Psoas muscle (tissue), 8 donors: ENCODE results near the gene FAIM2. TPM values are rescaled to one million over a fixed set of nuclear protein-coding genes. Genes with fewer than 3 reads are reported as not detected.

Experiments
- ATAC-seq, 4 donors: fragments of 200-7000 bp; cut with Tn5 transposase; one replicate each; pipeline ENCODE4 v1.9.1; 2020; ENCODE audit warnings: moderate library complexity in 3 of 4, mild to moderate bottlenecking in 2 of 4
- DNase-seq, 2 donors: peaks; one replicate each; pipeline ENCODE4 v3.0.0-alpha.2; 2020
- H3K27ac ChIP-seq: fragments of 200-600 bp; one replicate; pipeline ENCODE4 v1.8.0; 2022
- H3K27me3 ChIP-seq, 3 donors: fragments of 200-600 bp in 1 of 3; one replicate each; pipeline versions ENCODE4 v1.6.1 to v1.8.0; 2013 to 2022; ENCODE audit warnings: low read length in 2 of 3, mild to moderate bottlenecking in 2 of 3, moderate library complexity in 1 of 3; ENCODE audit not compliant: insufficient read depth in 3 of 3
- H3K36me3 ChIP-seq, 2 donors: fragments of 200-600 bp in 1 of 2; one replicate each; pipeline versions ENCODE4 v1.6.1 to v1.8.0; 2013 to 2022; ENCODE audit warnings: low read depth in 1 of 2, mild to moderate bottlenecking in 1 of 2, moderate library complexity in 1 of 2; ENCODE audit not compliant: insufficient read depth in 1 of 2
- H3K4me1 ChIP-seq: fragments of 200-600 bp; one replicate; pipeline ENCODE4 v1.8.0; 2022
- H3K4me3 ChIP-seq: fragments of 200-600 bp; one replicate; pipeline ENCODE4 v1.8.0; 2022; ENCODE audit warnings: mild to moderate bottlenecking
- H3K9me3 ChIP-seq: fragments of 200-600 bp; one replicate; pipeline ENCODE4 v1.8.0; 2022
- WGBS, 3 donors: extraction: QIAGEN DNeasy Blood & Tissue Kit; methylation state at CpG; one replicate each; pipeline versions ENCODE4 v1.1.6 to v1.1.7; 2013; 5-methylcytosine and 5-hydroxymethylcytosine counted together
- intact Hi-C, 2 donors: fragments of 100-400 bp; cut with DNase I; formaldehyde crosslinking; loops; one replicate each; pipeline versions ENCODE4 v1.11.0 to v1.14.2; 2022
- polyA plus RNA-seq, 3 donors: library from polyadenylated mRNA; stranded (reverse); fragments of 200-250 nt; gene quantifications; one replicate each; pipeline ENCODE4 v1.2.3, GENCODE V29; 2013
- total RNA-seq, 4 donors: library from RNA; stranded (reverse); fragmentation: NEBNext Ultra II Directional in 2 of 4; extraction: Animal tissue kit (Norgen Biotek cat#: 25700) in 2 of 4; gene quantifications; one replicate each; pipeline versions ENCODE4 v1.2.1 to v1.2.4, GENCODE V29; 2021 to 2023
- TF ChIP-seq, protein P1 (sequence below): fragments of 200-600 bp; IDR thresholded peaks from one replicate; pipeline ENCODE4 v1.8.0; 2022; ENCODE audit warnings: antibody characterized with exemption
- donor health status: healthy with polysubstance abuse.
- donor health status: DM: no; HTN: no; CAD: no; lungs with moderate emphysema.
- donor health status: Bipolar disorder and iron deficiency.
- donor health status: healthy.
- donor health status: DM: yes; HTN: yes; CAD: no.
- donor health status: DM: no; HTN: no; CAD: no.
- donor health status: DM: no; HTN: no; CAD: no.
- donor health status: DM: yes; HTN: yes; CAD: no.

Gene FAIM2
- total and polyA plus RNA-seq, 7 donors: 0.22 to 1.1 (median 0.58) TPM; not detected in 2

DNA sequence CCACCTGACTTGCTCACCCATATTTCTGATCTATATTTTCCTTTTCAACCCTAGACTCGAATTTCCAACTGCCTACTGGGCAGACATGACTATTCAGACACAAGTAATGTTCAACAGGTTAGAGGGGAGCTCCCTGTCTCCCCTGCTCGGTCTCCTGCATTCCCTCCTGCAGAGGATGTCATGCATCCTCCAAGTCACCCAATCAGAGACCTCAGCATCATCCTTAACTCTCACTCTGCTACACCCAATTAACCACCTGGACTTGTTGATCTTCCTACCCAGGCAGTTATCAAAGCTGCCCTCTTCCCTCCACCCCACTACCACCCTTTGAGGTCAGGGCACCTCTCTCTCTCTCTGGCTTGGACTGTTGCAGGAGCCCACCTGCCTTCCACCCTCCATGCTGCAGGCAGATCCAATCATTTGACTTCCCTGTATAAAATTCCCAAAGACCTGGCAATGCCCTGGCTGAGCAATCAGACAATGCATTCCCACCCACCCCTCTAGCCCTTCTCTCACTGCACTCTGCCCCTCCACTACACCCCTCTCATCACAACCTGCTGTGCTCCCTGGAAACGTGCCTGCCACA is 10.9 kb downstream of the FAIM2 start:
- intact Hi-C loops: no loop called here
- no peaks in the 10 kb centered on the region for H3K4me1 ChIP-seq
- ATAC-seq (no peak), DNase-seq (no peak)
- H3K4me3 ChIP-seq: no peak overlapping the region
- WGBS, 3 donors: 64 to 75% (median 67%) methylated on average over 3 of the region's 3 CpGs
- H3K36me3 ChIP-seq: no peaks in the 10 kb centered on the region
- peaks cover 0 to 2% (median 0%) of the 10 kb centered on the region in 3 donors for H3K27me3 ChIP-seq
- TF ChIP-seq, protein P1, sequence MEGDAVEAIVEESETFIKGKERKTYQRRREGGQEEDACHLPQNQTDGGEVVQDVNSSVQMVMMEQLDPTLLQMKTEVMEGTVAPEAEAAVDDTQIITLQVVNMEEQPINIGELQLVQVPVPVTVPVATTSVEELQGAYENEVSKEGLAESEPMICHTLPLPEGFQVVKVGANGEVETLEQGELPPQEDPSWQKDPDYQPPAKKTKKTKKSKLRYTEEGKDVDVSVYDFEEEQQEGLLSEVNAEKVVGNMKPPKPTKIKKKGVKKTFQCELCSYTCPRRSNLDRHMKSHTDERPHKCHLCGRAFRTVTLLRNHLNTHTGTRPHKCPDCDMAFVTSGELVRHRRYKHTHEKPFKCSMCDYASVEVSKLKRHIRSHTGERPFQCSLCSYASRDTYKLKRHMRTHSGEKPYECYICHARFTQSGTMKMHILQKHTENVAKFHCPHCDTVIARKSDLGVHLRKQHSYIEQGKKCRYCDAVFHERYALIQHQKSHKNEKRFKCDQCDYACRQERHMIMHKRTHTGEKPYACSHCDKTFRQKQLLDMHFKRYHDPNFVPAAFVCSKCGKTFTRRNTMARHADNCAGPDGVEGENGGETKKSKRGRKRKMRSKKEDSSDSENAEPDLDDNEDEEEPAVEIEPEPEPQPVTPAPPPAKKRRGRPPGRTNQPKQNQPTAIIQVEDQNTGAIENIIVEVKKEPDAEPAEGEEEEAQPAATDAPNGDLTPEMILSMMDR: no peak
- no peak overlapping the region for H3K27ac ChIP-seq
- H3K9me3 ChIP-seq: no peaks in the 10 kb centered on the region

GRCh38 chr12:49892084-49892731 is 11.5 kb downstream of the FAIM2 start:
- ATAC-seq: no peak
- peak in 1 of 2 donors; percentile 12 for DNase-seq
- H3K27me3 ChIP-seq: peaks cover 0 to 2% (median 0%) of the 10 kb centered on the region in 3 donors
- no peaks in the 10 kb centered on the region for H3K9me3 ChIP-seq
- no peaks in the 10 kb centered on the region for H3K4me1 ChIP-seq
- H3K27ac ChIP-seq: no peak overlapping the region
- no peak overlapping the region for H3K4me3 ChIP-seq
- TF ChIP-seq, protein P1: no peak
- no peaks in the 10 kb centered on the region for H3K36me3 ChIP-seq
- intact Hi-C loops: no loop called here
- WGBS, 3 donors: 69 to 80% (median 76%) methylated on average over 10 of the region's 10 CpGs

DNA sequence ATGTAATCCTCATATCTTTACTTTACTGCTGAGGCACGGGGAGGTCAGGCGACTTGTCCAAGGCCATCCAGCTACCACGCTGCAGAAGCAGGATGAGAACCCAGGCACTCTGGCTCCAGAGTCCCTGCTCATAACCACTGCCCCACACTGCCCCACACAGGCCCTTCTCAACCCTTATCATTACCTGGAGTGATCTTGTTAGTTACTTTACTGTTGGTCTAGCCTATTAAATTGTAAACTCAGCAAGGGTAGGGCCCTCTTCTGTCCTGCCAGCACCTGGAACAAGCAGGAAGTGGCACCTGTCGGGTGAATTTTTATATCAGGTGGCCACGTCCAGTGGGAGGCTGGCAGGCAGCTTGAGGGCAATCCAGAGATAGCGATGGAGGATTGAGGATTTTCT is 12.2 kb downstream of the FAIM2 start:
- Histone ChIP-seq H3K4me1 (no peaks in the 10 kb centered on the region), H3K36me3 (no peaks in the 10 kb centered on the region), H3K27me3 (peaks cover 0 to 2% (median 0%) of the 10 kb centered on the region in 3 donors), H3K27ac (no peak overlapping the region), H3K9me3 (no peaks in the 10 kb centered on the region), H3K4me3 (no peak overlapping the region)
- DNase-seq: no peak
- 78 to 86% (median 86%) methylated on average over 6 of the region's 6 CpGs for WGBS, 3 donors
- intact Hi-C loops: no loop called here
- ATAC-seq: no peak
- TF ChIP-seq, protein P1: no peak

- no peak overlapping the region for H3K27ac ChIP-seq
- no peak overlapping the region for H3K4me3 ChIP-seq
- ATAC-seq: no peak
- H3K36me3 ChIP-seq: no peaks in the 10 kb centered on the region
- peaks cover 0 to 2% (median 0%) of the 10 kb centered on the region in 3 donors for H3K27me3 ChIP-seq
- intact Hi-C loops: no loop called here
- no peaks in the 10 kb centered on the region for H3K4me1 ChIP-seq
- H3K9me3 ChIP-seq: no peaks in the 10 kb centered on the region
- DNase-seq: no peak
- 69 to 77% (median 73%) methylated on average over 2 of the region's 2 CpGs for WGBS, 3 donors
- TF ChIP-seq, protein P1: no peak
Observed at GRCh38 chr12:49891012-49891411, 12.7 kb downstream of the FAIM2 start.

- no peak for DNase-seq
- Histone ChIP-seq H3K27ac (no peak overlapping the region), H3K27me3 (peaks cover 0 to 2% (median 0%) of the 10 kb centered on the region in 3 donors), H3K4me1 (no peaks in the 10 kb centered on the region), H3K4me3 (no peak overlapping the region), H3K36me3 (no peaks in the 10 kb centered on the region), H3K9me3 (no peaks in the 10 kb centered on the region)
- TF ChIP-seq, protein P1: no peak
- ATAC-seq: no peak
- intact Hi-C loops: no loop called here
- WGBS, 3 donors: 69 to 91% (median 83%) methylated on average over 4 of the region's 4 CpGs
Observed at GRCh38 chr12:49890096-49890461, 13.6 kb downstream of the FAIM2 start.
